ENCODE results near the gene GARRE1.
"Not testable (repeated sequence)": the region's sequence is repeated elsewhere in the genome, so short reads cannot be mapped to it uniquely, and the experiment has no call there.

The GARRE1 gene

GRCh38 chr19:34232566-34233481, 21.5 kb upstream of the GARRE1 start:
- peak; percentile 39 for DNase-seq

GRCh38 chr19:34235425-34235940, 18.9 kb upstream of the GARRE1 start:
- DNase-seq, result no peak

GRCh38 chr19:34236035-34236987, 18.0 kb upstream of the GARRE1 start:
- DNase-seq, result no peak

GRCh38 chr19:34237283-34237682, 17.1 kb upstream of the GARRE1 start:
- no peak for DNase-seq

- DNase-seq, result no peak
Observed at GRCh38 chr19:34237939-34238338, 16.4 kb upstream of the GARRE1 start.

GRCh38 chr19:34241513-34242337, 12.6 kb upstream of the GARRE1 start:
- DNase-seq, result peak; percentile 45

- DNase-seq, result not testable (repeated sequence)
Observed at GRCh38 chr19:34243138-34243875, 11.0 kb upstream of the GARRE1 start.

GRCh38 chr19:34243876-34244578, 10.3 kb upstream of the GARRE1 start:
- DNase-seq, result no peak

- DNase-seq, result no peak
Observed at GRCh38 chr19:34244611-34245299, 9.6 kb upstream of the GARRE1 start.

- no peak for DNase-seq
Observed at GRCh38 chr19:34246340-34246739, 8.0 kb upstream of the GARRE1 start.

GRCh38 chr19:34248941-34249340, 5.4 kb upstream of the GARRE1 start:
- DNase-seq, result no peak

- not testable (repeated sequence) for DNase-seq
Observed at GRCh38 chr19:34253167-34253566, 1.2 kb upstream of the GARRE1 start.

- DNase-seq, result not testable (repeated sequence)
Observed at GRCh38 chr19:34253681-34254045, 691 bp upstream of the GARRE1 start.

- DNase-seq, result peak; percentile 75
Observed at GRCh38 chr19:34254698-34255432, 511 bp downstream of the GARRE1 start.

GRCh38 chr19:34255546-34255945, 1.2 kb downstream of the GARRE1 start:
- no peak for DNase-seq

GRCh38 chr19:34256835-34257558, 2.6 kb downstream of the GARRE1 start:
- DNase-seq, result no peak

GRCh38 chr19:34257559-34257924, 3.2 kb downstream of the GARRE1 start:
- DNase-seq, result no peak

- DNase-seq, result peak; percentile 17
Observed at GRCh38 chr19:34259367-34260095, 5.2 kb downstream of the GARRE1 start.

Measured in hematopoietic multipotent progenitor cell treated with erythropoietin and hydrocortisone succinate and interleukin-3 and kit ligand, for 6 days (in vitro differentiated cells).